Fibroblast of skin of left quadriceps (primary cell): ENCODE data around the gene CES4A.
"Not testable (repeated sequence)": the region's sequence is repeated elsewhere in the genome, so short reads cannot be mapped to it uniquely, and the experiment has no call there.

Experiments used
- DNase-seq, 2 experiments: peaks; one replicate each; pipeline ENCODE4 v3.0.0-alpha.2; 2013; ENCODE audit warnings: low read depth in 2 of 2

Gene CES4A

DNA sequence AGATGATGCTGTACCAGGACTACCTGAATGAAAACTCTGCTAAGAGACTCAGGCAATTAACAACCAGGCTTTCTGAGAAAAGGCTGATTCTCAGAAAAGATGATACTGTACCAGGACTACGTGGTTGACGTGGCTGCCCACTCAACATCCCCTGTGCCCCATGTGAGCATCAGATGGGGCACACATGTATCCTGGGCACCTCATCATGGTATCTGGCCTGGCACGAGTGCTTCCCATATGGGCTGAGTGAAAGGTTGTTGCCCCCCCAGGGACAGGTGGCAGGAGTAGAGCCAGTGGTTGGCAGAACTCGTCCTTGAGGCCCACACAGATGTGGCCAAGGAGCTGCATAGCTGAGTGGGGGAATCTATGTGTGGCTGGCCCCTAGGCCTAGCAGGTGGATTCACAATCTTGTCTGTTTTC, 3.5 kb upstream of the CES4A start:
- DNase-seq, result no peak

DNA sequence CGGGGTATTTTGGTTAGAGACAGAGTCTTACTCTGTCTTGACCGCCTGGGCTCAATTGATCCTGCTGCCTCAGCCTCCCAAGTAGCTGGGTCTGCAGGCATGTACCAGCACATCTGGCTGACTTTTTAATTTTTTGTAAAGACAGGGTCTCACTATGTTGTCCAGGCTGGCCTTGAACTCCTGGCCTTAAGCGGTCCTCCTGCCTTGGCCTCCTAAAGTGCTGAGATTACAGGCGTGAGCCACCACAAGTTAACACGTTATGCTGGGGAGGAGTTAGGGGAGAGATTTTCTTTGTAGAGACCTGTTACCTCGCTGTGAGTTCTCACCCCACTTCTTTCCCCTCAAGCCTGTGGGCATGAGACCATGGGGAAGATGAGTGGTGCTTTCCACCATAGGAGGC, 1.8 kb upstream of the CES4A start:
- DNase-seq, result no peak

DNA sequence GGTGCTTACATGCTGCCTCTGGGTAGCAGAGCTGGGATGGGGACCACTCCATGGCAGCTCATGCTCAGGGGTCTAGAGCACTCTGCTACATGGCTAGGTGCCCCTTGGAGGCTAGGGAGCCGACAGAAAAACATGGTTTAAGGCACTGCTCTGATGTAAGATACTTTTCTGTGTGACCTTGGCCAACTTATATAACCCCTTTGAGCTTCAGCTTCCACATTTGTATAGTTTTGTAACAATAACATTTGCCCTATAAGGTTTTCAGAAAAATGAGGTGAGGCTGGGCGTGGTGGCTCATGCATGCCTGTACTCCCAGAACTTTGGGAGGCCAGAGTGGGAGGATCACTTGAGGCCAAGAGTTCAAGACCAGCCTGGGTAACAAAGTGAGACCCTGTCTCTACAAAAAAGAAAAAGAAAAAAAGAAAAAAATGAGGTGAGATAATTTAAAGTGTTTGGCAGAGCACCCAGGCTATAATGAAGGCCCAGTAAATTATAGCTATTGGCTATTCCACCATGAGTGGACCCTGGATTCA, 3.2 kb downstream of the CES4A start:
- DNase-seq, result no peak

DNA sequence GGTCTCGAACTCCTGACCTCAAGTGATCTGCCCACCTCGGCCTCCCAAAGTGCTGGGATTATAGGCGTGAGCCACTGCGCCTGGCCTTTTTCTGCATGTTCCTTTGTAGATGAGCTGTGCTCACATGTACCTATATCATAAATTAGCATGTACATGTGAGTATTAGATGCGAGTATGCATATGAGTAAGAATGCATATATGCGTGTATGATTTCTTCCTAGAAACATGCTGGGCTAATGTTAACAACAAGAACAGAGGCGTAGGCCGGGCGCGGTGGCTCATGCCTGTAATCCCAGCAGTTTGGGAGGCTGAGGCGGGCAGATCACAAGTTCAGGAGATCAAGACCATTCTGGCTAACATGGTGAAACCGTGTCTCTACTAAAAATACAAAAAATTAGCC, 5.2 kb downstream of the CES4A start:
- not testable (repeated sequence) for DNase-seq

DNA sequence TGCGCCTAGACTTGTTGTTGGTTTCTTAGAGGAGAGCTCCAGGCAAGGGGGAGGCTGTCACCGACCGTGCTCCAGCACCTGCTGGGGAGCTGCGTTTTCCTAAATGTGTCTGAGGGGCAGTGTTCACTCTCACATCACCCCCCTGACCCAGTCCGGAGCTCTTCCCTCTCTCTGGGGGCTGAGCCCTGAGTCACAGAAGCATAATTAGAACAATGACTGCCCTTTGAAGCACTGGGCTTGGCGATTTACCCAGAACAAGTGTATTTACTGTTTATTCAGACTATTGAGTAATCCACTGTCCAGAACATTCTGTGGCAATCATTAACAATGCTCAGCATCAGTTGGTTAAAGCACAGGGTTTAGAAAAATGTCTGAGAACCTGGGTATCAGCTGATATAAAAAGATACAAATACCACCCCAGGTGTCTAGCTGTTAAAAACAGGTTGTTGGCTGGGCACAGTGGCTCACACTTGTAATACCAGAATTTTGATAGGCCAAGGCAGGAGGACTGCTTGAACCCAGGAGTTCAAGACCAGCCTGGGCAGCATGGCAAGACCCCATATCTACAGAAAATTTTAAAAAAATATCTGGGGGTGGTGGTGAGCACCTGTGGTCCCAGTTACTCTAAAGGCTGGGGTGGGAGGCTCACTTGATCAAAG, 8.1 kb downstream of the CES4A start:
- no peak for DNase-seq

DNA sequence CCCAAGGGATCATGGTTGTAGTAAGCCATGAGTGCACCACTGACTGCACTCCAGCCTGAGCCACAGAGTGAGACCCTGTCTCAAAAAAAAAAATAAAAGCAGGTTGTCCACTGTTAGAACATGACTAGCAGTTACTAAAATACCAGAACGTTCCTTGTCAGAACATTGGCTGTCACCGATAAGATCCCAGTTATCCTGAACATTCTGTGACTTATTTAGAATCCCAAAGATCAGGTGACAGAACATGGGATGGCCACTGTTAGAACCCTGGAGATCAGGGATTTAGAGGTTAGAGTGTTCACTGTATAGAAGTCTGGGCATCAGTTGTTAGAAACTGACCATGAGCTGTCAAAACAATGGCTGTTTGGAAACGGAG, 8.6 kb downstream of the CES4A start:
- no peak for DNase-seq

DNA sequence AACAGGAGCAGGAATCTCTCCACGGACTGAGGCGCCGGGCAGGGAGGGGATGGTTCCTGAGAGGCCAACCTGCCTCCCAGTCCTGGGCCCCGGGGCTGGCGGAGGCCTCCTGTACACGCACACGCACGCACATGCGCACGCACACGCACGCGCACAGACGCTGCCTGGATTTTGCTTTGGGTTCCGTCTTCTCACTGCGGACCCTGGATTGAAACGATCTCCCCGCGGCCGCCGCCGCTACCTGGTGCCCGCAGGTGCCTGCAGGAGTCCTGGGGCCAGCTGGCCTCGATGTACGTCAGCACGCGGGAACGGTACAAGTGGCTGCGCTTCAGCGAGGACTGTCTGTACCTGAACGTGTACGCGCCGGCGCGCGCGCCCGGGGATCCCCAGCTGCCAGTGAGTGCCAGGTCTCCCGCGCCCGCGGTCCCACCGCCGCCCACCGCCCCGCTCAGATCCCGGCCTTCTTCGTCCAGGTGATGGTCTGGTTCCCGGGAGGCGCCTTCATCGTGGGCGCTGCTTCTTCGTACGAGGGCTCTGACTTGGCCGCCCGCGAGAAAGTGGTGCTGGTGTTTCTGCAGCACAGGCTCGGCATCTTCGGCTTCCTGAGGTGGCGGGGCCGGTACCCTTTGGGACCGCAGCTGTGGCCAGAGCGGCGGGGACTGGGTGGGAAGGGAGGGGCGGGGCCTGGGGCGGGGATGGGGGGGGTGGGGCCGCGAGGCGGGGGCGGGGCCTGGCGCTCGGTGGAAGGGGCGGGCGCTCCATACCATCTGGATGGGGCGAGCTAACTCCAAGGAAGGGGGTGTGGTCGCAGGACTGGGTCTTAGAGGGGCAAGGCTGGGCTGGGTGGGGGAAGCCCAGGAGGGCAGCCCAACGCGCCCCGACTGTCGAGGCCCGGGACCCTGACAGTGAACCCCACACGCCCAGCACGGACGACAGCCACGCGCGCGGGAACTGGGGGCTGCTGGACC, 12.3 kb downstream of the CES4A start:
- no peak for DNase-seq

DNA sequence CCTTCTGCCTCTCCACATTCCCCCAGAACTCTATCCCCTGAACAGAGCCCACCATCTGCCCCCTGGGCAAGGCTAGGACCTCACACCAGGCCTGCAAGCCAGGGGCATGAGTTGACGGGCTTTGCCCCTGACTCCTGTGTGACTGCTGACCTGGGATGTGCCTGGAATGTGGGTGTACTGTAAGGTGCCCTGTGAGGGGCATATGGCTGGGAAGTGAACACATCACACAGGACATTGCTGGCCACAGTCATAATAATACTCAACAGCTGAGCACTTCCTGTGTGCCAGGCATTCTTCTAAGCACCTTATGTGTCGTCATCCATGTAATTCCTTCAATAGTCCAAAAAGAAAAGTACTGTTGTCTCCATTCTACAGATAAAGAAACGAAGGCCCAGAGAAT, 13.3 kb downstream of the CES4A start:
- no peak for DNase-seq

DNA sequence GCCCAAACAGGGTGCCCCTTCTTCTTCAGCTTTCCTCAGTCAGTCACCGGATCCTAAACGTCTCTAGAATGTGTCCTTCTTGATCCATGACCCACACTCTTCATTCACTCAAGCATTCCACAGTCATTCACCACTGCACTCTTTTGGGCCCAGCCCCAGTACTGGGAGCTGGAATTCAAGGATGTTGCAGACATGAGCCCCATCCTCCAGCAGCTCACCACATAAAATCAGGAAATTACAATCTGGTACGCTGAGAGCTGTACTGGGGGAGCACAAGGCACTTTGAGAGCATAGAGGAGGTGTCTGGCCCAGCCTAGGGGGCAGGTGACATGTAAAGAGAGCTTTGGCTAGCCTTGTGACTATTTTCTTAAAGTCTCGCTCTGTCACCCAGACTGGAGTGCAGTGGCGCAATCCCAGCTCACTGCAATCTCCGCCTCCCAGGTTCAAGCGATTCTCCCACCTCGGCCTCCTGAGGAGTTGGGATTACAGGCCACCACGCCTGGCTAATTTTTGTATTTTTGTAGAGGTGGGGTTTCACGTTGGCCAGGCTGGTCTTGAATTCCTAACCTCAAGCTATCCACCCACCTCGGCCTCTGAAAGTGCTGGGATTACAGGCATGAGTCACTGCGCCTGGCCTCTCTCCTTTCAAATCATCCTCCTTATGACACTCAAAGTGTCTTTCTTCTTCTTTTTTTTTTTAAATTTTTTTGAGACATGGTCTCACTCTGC, 18.7 kb downstream of the CES4A start:
- no peak for DNase-seq

DNA sequence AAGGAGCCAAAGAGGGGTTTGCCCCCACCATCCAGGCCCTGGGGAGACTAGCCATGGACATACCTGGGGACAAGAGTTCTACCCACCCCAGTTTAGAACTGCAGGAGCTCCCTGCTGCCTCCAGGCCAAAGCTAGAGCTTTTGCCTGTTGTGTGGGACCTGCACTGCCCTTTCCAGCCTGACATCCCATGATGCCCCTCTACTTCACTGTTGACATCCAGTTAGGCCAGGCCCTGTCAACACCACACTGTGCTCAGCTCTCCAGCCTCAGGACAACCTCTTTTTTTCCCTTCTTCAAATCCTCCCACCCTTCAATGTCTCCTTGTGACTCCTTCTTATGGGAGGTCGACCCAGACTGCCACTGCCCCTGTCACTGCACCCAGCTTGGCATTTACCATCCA, 20.8 kb downstream of the CES4A start:
- no peak for DNase-seq

DNA sequence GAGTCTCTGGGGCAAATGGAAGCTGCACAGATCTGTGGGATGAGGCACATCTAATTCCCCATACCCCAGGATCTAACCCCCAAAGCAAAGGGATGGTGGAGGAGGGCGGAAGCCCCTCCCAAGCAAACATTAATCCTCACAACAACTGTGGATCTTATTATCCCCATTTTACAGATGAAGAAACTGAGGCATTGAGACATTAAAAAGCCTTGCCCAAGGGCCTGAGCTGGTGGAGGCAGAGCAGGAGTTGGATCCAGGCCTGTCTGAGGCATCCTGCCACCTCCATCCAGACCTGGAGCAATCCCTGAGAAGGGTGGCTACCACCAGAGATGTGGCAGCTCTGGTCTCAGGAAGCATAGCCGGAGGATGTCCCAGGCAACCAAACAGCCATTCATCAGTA, 22.9 kb downstream of the CES4A start:
- no peak for DNase-seq

DNA sequence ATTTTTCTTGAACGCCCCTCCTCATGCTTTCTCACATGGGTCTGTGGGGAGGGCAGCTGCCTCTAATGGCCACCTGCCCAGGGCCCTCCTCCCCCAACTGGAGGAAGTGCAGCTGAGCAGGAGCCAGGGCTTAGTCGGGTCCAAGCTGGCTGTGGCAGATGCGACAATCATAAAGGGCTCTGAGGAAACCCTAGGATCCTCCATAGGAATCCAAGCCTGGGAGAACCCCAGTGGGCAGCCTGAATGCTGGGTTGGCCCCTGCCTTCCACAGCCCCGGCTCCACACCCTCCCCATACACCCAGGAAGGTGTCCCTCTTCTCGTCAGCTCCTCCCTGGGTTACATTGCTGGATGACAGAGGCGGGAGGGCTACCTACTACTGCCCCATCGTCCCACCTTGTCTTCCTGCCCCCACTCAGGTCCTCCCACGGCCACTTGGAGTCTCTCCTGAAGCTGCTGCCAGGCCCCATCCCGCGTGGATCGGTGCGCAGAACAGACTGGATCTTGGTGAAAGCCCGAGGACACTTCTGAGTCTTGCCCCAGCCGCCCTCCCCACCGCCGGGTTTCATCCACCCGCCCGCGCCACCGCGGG, 24.9 kb downstream of the CES4A start:
- no peak for DNase-seq

DNA sequence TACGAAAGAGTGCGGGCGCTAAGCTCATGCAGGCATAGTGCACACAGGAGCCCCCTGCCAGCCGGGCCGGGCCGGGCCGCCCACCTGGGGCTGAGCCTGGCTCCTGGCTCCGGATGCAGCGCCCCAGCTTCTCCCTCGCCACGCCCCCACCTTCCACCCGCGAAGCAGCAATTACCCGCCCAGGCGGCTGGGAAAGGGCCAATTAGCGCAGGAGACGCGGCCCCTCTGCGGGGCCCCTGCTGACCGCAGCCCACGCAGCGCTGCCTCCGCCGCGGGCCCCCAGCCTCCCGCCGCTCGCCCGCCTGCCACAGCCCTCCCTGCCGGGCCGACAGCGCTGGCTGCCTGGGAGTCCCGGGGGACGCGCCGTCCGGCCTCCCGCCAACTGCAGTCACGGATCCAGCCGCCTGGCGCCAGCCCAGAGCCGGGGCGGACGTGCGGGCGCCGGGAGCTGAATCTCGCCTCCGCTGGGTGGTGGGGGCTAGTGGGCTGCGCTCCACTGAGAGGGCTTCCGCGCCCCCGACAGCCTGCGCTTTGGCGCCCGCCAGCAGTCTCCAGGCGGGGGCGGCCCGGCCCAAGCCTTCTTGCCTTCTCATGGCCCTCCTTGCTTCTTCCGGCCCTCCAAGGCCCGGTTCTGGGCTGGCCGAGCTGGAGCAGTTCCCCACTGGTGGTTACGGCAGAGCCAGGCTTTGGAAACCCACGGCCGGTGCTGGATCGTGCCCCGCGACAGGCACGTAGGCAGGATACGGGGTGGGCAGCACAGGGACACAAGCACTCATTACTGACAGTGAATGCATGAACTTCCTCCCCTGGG, 25.6 kb downstream of the CES4A start:
- DNase-seq, result peak; percentile 52 to 63

DNA sequence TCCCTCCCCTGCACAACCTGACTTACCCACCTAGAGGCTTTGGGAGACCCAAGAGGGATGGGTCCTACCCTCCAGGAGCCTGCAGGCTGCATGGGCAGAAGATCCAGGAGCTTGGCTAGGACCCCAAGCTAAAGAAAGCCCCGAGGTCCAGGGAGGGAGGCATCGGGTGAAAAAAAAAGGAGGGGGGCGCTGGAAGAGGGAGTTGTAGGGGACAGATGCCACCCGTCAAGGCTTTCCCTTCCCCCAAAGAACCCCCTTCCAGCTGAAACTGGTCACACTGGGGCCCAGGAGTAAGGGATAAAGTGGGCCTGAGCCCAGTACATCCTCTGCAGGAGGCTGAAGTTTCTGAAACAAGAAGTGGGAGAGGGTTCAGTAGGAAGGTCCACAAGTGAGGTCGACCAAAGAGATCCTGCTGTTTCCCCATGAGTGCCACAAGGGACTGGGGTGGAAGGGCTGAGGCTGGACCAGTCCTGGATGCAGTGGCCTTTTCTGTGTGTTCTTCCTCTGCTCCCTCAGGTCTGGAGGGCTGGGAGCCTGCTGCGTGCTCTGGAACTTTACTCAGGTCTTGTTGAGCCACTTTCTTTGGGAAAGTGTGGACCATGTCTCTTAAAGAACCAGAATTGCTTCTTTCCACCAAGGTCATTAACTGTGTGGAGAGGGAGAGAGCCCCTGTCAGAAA, 26.4 kb downstream of the CES4A start:
- no peak for DNase-seq

DNA sequence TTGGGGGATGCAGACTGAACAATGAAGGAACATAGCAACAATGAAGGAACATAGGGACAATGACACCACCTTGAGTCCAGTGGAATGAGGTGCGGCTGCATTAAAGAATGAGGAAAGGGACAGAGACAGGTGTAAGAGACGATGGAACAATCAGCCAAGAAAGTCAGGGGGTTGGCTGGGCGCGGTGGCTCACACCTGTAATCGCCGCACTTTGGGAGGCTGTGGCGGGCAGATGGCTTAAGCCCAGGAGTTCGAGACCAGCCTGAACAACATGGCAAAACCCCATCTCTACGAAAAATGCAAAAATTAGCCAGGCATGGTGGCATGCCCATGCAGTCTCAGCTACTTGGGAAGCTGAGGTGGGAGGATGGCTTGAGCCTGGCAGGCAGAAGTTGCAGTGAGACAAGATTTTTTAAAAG, 26.9 kb downstream of the CES4A start:
- DNase-seq, result no peak

DNA sequence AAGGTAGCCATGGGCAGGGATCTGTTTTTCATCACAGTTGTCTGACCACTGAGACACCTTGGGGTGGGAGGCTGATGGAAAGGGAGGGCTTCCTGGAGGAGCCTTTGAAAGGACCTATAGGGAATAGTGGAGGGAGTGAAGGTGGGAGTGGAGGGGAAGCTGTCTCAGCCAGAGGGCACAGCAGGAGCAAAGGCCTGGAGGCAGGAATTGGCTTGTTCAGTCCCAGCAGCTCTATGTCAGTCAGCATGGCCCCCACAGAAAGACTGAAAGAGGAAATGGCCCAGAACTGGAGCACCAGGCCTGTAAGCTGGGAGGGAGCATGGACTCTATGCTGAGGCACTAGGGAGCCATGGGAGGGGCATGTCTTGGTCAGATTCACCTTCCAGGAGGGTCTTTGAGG, 27.8 kb downstream of the CES4A start:
- DNase-seq, result no peak

DNA sequence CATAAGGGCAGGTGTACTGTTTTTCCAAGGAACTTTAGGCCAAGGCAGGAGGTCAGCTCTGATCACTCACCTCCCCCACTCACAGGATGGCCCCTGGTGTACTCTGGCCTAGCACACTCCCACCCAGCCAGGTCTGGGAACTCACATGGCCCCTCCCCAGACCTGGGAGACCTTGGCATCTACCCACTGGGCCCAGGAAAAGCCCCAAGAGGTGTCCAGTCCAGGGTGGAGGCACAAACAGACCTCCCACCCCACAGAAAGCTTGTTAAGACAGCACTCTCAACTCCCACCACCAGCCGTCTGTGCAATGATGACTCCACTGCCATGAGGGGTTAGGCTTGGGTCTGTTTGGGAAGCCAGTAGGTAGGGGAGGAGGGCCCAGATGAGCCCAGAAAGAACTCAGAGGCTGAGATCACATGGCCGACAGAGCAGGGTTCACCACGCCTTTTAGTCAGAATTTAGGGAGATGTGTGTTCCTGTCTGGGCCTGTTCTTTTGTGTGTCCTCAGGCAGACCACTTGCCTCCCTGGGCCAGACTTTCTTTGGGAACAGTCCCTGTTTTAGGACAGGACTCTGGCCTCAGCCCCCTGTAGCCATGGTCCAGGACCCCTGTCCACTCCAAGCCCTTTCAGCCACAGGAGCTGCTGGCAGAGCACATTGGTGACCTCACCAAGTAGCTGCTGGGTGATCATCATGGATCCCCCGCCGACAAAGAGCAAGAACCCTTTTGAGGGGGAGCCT, 28.5 kb downstream of the CES4A start:
- no peak for DNase-seq

DNA sequence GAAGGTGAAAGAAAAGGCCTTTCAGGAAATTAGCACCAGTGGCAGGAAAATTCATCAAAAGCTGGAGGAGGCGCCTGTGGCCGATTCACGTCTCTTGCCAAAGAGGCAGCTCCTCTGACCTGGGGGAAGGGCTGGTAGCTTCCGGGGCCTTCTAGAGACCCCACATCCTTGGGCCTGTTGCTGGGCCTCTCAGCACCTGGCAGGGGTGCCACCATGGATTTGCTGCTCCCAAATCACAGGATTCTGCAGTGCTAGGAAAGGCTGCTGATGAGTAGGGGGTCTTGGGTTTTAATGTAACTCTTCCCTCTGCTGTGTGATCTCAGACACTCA, 29.0 kb downstream of the CES4A start:
- no peak for DNase-seq

DNA sequence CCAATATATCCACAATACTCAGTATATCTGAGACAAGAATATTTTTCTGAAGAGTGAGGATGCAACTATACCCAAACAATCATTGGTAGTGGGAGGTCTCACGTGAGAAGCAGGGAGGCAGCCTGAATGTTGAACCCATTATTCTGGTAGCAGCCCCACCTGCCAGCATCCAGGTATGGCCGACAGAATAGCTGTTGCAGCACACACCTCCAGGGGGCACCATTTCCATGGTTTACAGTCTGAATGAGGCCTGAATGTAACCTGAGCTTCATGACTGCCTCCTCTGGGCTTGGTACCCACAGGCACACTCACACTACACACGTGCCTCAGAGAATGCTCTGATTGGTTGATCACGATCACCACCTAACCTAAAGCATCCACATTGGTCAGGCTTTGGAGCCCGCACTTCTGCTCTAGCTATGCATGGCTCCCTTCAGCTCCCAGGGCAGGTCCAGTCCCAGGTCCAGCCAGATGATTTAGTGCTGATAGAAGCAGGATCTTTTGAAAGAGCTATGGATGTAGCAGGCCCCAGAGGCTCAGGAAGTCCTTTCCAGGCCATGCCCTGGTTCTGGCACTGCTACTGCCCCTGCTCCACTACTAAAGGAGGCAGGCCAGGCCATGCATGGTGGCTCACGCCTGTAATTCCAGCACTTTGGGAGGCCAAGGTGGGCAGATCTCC, 29.6 kb downstream of the CES4A start:
- DNase-seq, result peak; percentile 86
